ENCODE data around the gene TALDO1. TPM values are rescaled to one million over a fixed set of nuclear protein-coding genes. Genes with fewer than 3 reads are reported as not detected.

Gene TALDO1
- total and polyA plus RNA-seq, 10 of the 15 experiments (the other 5 are each of a cell fraction or from before 2014, with no cell fraction given): 121 to 302 (median 182) TPM

DNA sequence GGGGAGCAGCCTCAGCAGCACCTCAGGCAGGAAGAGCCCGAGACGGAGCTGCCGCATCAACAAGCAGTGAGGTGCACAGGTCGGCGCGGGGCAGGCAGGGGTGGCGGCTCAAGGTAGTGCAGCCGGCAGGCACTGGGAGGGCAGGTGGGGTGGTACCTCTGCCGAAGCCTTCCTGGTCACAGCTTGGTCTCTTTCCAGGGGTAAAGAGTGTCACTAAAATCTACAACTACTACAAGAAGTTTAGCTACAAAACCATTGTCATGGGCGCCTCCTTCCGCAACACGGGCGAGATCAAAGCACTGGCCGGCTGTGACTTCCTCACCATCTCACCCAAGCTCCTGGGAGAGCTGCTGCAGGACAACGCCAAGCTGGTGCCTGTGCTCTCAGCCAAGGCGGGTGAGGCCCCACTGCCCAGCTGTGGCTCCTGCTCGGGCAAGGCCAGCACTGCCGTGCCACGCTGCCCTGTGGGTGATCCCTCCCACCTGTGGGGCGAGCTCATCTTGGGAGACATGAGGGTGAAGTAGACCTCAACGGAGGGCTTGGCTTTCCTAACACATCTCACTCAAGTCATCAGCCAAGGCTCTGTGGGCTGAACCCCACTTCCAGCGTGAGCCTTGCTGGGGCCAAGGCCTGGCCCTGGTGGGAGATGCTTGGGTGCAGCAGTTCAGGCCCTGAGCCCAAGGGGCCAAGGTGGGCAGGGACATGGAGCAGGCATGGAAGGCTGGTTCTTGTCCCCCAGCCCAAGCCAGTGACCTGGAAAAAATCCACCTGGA lies 16.5 kb downstream of the TALDO1 start:
- no peak for TF ChIP-seq HDGF (IDR thresholded peaks at IDR 0.05)
- TF ChIP-seq ZNF207 (IDR thresholded peaks at IDR 0.05; ENCODE audit: borderline replicate concordance): no peak
- TF ChIP-seq, protein P1, sequence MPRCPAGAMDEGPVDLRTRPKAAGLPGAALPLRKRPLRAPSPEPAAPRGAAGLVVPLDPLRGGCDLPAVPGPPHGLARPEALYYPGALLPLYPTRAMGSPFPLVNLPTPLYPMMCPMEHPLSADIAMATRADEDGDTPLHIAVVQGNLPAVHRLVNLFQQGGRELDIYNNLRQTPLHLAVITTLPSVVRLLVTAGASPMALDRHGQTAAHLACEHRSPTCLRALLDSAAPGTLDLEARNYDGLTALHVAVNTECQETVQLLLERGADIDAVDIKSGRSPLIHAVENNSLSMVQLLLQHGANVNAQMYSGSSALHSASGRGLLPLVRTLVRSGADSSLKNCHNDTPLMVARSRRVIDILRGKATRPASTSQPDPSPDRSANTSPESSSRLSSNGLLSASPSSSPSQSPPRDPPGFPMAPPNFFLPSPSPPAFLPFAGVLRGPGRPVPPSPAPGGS (IDR thresholded peaks at IDR 0.05; ENCODE audit: borderline replicate concordance, insufficient read depth, low read depth, low read length, poor library complexity, severe bottlenecking): peak; percentile 39
- TF ChIP-seq TAF1 (IDR thresholded peaks at IDR 0.05; ENCODE audit: borderline replicate concordance, low read depth, low read length): no peak
- TF ChIP-seq ZNF217 (IDR thresholded peaks at IDR 0.05): no peak
- TF ChIP-seq FOXM1 (IDR thresholded peaks at IDR 0.05; ENCODE audit: low read depth, low read length): no peak
- TF ChIP-seq POLR2A (IDR thresholded peaks at IDR 0.05; ENCODE audit: low read depth, low read length): peak; percentile 63
- no peak for TF ChIP-seq ATF7 (IDR thresholded peaks at IDR 0.05; ENCODE audit: low read depth)
- TF ChIP-seq CREM (IDR thresholded peaks at IDR 0.05; ENCODE audit: low read depth): no peak
- TF ChIP-seq SUPT20H (IDR thresholded peaks at IDR 0.05; ENCODE audit: borderline replicate concordance, control insufficient read depth, low read depth, low read length): no peak
- no peak for TF ChIP-seq HDAC6 (IDR thresholded peaks at IDR 0.05; ENCODE audit: unreplicated experiment)
- TF ChIP-seq SMAD1 (IDR thresholded peaks at IDR 0.05; ENCODE audit: low read depth, partially characterized antibody): no peak
- TF ChIP-seq, protein P2, sequence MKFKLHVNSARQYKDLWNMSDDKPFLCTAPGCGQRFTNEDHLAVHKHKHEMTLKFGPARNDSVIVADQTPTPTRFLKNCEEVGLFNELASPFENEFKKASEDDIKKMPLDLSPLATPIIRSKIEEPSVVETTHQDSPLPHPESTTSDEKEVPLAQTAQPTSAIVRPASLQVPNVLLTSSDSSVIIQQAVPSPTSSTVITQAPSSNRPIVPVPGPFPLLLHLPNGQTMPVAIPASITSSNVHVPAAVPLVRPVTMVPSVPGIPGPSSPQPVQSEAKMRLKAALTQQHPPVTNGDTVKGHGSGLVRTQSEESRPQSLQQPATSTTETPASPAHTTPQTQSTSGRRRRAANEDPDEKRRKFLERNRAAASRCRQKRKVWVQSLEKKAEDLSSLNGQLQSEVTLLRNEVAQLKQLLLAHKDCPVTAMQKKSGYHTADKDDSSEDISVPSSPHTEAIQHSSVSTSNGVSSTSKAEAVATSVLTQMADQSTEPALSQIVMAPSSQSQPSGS (IDR thresholded peaks at IDR 0.05; ENCODE audit: low read length): peak; percentile 34; the same call in 1 of the 2 replicates
- peak; percentile 52 for TF ChIP-seq PML (IDR thresholded peaks at IDR 0.05; ENCODE audit: low read length)
- Histone ChIP-seq H3K4me1 (ENCODE audit: control insufficient read depth, insufficient read depth, low read length) (no peaks in the 10 kb centered on the region), H3K27ac (ENCODE audit: control insufficient read depth, insufficient read depth) (no peak overlapping the region), H3K27me3 (replicated peaks in 1 of 2; ENCODE audit: control insufficient read depth in 2 of 2, insufficient read depth in 2 of 2, low read length in 1 of 2) (no peaks in the 10 kb centered on the region), H3K79me2 (ENCODE audit: control insufficient read depth, insufficient read depth, low read length) (no peaks in the 10 kb centered on the region), H4K20me1 (ENCODE audit: control insufficient read depth, insufficient read depth) (no peaks in the 10 kb centered on the region), H3K9ac (ENCODE audit: control insufficient read depth, insufficient read depth, low read length) (no peak overlapping the region), H2AFZ (ENCODE audit: control insufficient read depth, low read depth, low read length) (no peak overlapping the region), H3K4me2 (ENCODE audit: control insufficient read depth, insufficient read depth) (no peak overlapping the region), H3K4me3 (no peak overlapping the region), H3K36me3 (ENCODE audit: control insufficient read depth in 2 of 2, insufficient read depth in 2 of 2, low read length in 1 of 2) (peaks cover 29 to 37% of the 10 kb centered on the region in 2 experiments; a peak in 3 of 4 replicates), H3K9me3 (replicated peaks; ENCODE audit: control insufficient read depth, insufficient read depth, low read length) (no peaks in the 10 kb centered on the region)
- ChIA-PET CTCF (interaction anchor here (1.2 to 1.4 kb wide), 2 partner anchors 15 to 38 kb away, joined by 3 to 4 read pairs; no protein-coding TSS in a partner anchor), SMC1A (ENCODE audit: uncharacterized antibody, unreplicated experiment) (interaction anchor here (1.1 to 1.9 kb wide), 2 partner anchors 14 to 40 kb away, joined by 3 to 8 read pairs; no protein-coding TSS in a partner anchor), RAD21 (ENCODE audit: unreplicated experiment) (interaction anchor here (0.6 to 1.5 kb wide), 2 partner anchors 38 to 57 kb away, joined by 3 read pairs; no protein-coding TSS in a partner anchor), POLR2A (no interaction called here)
- 86% methylated on average over 22 of the region's 22 CpGs for WGBS (ENCODE audit: insufficient coverage, insufficient replicate concordance, low lambda C conversion rate, missing lambda C conversion rate)
- BruUV-seq (replicated peaks): no TSS peak
- in situ Hi-C loops (cut with MboI): no loop called here
- no peak for DNase-seq (ENCODE audit: low read depth, low spot score)
- ATAC-seq: no peak
- FAIRE-seq: no peak
- intact Hi-C loops (cut with micrococcal nuclease; ENCODE audit: unreplicated experiment): no loop called here

Data from GM12878 (cell line).